Karpas-422 (cell line): ENCODE measurements around the gene SYT8. TPM values are rescaled to one million over a fixed set of nuclear protein-coding genes. Genes with fewer than 3 reads are reported as not detected.

Experiments used
- DNase-seq: peaks from one replicate; pipeline ENCODE4 v3.0.0-alpha.2; 2015
- H2AFZ ChIP-seq: fragments of 200-600 bp; sonication (generic); 2 replicates; pipeline ENCODE4 v1.6.1; 2014; ENCODE audit warnings: antibody characterized with exemption, low read length, mixed read lengths
- H3K27ac ChIP-seq: fragments of 200-600 bp; sonication (generic); 2 replicates; pipeline ENCODE4 v1.5.1; 2014; ENCODE audit warnings: mild to moderate bottlenecking, low read length, moderate library complexity
- H3K27me3 ChIP-seq: fragments of 200-600 bp; sonication (generic); 2 replicates; pipeline ENCODE4 v1.6.1; 2014; ENCODE audit warnings: low read length, mixed read lengths
- H3K36me3 ChIP-seq: fragments of 200-600 bp; sonication (generic); 2 replicates; pipeline ENCODE4 v1.6.1; 2014; ENCODE audit warnings: low read length, mixed read lengths; ENCODE audit not compliant: insufficient read depth
- H3K4me1 ChIP-seq: fragments of 200-600 bp; sonication (generic); 2 replicates; pipeline ENCODE4 v1.6.1; 2014; ENCODE audit warnings: mild to moderate bottlenecking, low read length, mixed read lengths
- H3K4me2 ChIP-seq: fragments of 200-600 bp; sonication (generic); 2 replicates; pipeline ENCODE4 v1.6.1; 2014; ENCODE audit warnings: low read length, low read depth, mild to moderate bottlenecking; ENCODE audit not compliant: poor library complexity, severe bottlenecking
- H3K4me3 ChIP-seq: fragments of 200-600 bp; sonication (generic); 2 replicates; pipeline ENCODE4 v1.5.1; 2014; ENCODE audit warnings: mild to moderate bottlenecking, antibody characterized with exemption, low read length, mixed read lengths
- H3K79me2 ChIP-seq: fragments of 200-600 bp; sonication (generic); 2 replicates; pipeline ENCODE4 v1.6.1; 2014; ENCODE audit warnings: mild to moderate bottlenecking, low read length, mixed read lengths
- H3K9ac ChIP-seq: fragments of 200-600 bp; sonication (generic); 2 replicates; pipeline ENCODE4 v1.6.0; 2014; ENCODE audit warnings: low read length
- H3K9me2 ChIP-seq: fragments of 200-600 bp; sonication (generic), shearing (Covaris generic); replicated peaks from 2 replicates; pipeline ENCODE4 v1.6.0; 2014; ENCODE audit warnings: mild to moderate bottlenecking, low read length, moderate library complexity; ENCODE audit not compliant: insufficient read depth
- H3K9me3 ChIP-seq: fragments of 300-700, 200-600 bp; sonication (generic); 2 replicates; pipeline ENCODE4 v1.6.1; 2014; ENCODE audit warnings: low read length, mixed read lengths
- H4K20me1 ChIP-seq: fragments of 200-600 bp; sonication (generic); 2 replicates; pipeline ENCODE4 v1.6.1; 2014; ENCODE audit warnings: mild to moderate bottlenecking, antibody characterized with exemption, low read length, low read depth; ENCODE audit not compliant: insufficient read depth
- total RNA-seq: library from RNA; depleted of rRNA; stranded (reverse); fragments of >200 nt; shearing (Covaris generic); gene quantifications from 2 replicates; pipeline ENCODE4 v1.2.3, GENCODE V29; 2014; ENCODE audit warnings: low replicate concordance

The SYT8 gene
- total RNA-seq, 1 experiment from 2014 or later = not detected

GRCh38 chr11:1838426-1839144 is 3.8 kb downstream of the SYT8 start, which contains the start of gene TNNI2:
Gene TNNI2, plus strand, starts transcription at chr11:1838981. Its CDS starts 716 bp downstream, at chr11:1839697.
- Histone ChIP-seq H3K4me1 (peaks cover 26% of the 10 kb centered on the region), H3K9me3 (no peaks in the 10 kb centered on the region), H2AFZ (no peak within 1 kb of the TSS), H3K36me3 (no peaks in the 10 kb centered on the region), H4K20me1 (no peaks in the 10 kb centered on the region; the same call in 1 of the 2 replicates), H3K27ac (no peak within 1 kb of the TSS), H3K79me2 (no peaks in the 10 kb centered on the region), H3K9me2 (no peaks in the 10 kb centered on the region), H3K4me2 (peak within 1 kb of the TSS; percentile 47), H3K9ac (peak within 1 kb of the TSS; percentile 54), H3K27me3 (no peaks in the 10 kb centered on the region), H3K4me3 (no peak within 1 kb of the TSS; the same call in 1 of the 2 replicates)
- DNase-seq = no peak

DNA sequence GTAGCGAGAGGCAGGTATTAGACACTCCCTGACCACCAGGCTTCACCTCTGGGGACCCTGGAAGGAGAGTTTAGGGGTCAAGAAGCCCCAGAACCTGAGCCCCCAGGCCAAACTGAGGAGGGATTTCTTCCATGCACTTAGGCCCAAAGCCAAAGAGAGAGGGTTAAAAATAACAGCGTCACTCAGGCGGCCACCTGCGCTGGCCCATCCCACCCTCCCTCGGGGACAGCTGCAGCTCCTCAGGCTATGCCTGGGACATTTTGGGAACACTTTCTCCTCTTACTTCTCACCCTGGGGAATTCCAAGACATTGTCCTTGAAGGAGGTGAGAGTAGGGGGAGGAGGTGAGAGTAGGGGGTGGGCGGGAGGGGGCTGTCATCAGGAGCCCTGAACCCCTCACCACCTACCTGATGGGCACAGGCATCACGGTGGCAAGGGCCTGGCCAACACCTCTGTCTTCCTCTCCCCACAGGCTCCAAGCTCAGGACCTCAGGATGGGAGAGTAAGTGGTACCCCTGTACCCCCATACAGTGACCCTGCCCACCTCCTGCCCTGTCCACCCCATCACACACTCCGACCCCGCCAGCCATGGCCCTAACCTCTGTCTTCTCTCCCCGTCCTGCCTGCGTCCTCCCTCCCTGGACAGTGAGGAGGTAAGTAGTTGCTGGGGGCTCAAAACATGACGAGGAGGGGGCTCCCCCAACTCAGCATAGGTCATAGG is 4.6 kb downstream of the SYT8 start:
- no peak overlapping the region for H2AFZ ChIP-seq
- H3K9me3 ChIP-seq = no peaks in the 10 kb centered on the region
- H4K20me1 ChIP-seq = no peaks in the 10 kb centered on the region; the same call in 1 of the 2 replicates
- peak overlapping the region; percentile 47 for H3K4me2 ChIP-seq
- no peak overlapping the region for H3K27ac ChIP-seq
- no peaks in the 10 kb centered on the region for H3K79me2 ChIP-seq
- no peaks in the 10 kb centered on the region for H3K36me3 ChIP-seq
- H3K27me3 ChIP-seq = no peaks in the 10 kb centered on the region
- peaks cover 28% of the 10 kb centered on the region for H3K4me1 ChIP-seq
- no peak for DNase-seq
- H3K4me3 ChIP-seq = no peak overlapping the region; the same call in 1 of the 2 replicates
- H3K9me2 ChIP-seq = no peaks in the 10 kb centered on the region
- peak overlapping the region; percentile 54 for H3K9ac ChIP-seq

- Histone ChIP-seq H3K4me3 (no peak overlapping the region; the same call in 1 of the 2 replicates), H3K79me2 (no peaks in the 10 kb centered on the region), H3K9me2 (no peaks in the 10 kb centered on the region), H4K20me1 (no peaks in the 10 kb centered on the region; the same call in 1 of the 2 replicates), H2AFZ (no peak overlapping the region), H3K9ac (peak overlapping the region; percentile 54), H3K36me3 (no peaks in the 10 kb centered on the region), H3K9me3 (no peaks in the 10 kb centered on the region), H3K4me1 (peaks cover 31% of the 10 kb centered on the region), H3K27ac (no peak overlapping the region), H3K27me3 (no peaks in the 10 kb centered on the region; the same call in 1 of the 2 replicates), H3K4me2 (peak overlapping the region; percentile 47)
- DNase-seq = peak; percentile 67
Measured at GRCh38 chr11:1839924-1840779, 5.4 kb downstream of the SYT8 start.

DNA sequence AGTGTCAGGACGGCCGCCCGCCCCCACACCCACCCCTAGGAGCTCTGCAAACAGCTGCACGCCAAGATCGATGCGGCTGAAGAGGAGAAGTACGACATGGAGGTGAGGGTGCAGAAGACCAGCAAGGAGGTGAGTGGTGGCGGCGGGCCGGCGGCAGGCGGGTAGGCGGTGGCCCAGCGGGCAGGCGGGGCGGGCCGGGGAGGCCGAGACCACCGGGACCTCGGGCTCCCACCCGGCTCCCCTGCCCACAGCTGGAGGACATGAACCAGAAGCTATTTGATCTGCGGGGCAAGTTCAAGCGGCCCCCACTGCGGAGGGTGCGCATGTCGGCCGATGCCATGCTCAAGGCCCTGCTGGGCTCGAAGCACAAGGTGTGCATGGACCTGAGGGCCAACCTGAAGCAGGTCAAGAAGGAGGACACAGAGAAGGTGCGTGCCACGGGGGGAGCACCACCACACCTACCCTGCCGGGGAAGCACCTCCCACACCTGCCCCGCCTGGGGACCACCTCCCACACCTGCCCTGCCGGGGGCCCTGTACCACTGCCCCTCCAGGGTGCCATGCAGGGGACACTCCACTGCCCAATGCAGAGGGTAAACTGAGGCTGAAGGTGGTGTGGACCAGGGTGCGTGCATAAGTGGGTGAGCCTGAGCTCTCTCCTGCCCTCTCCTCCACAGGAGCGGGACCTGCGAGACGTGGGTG is 6.1 kb downstream of the SYT8 start:
- Histone ChIP-seq H3K79me2 (no peaks in the 10 kb centered on the region), H3K9ac (no peak overlapping the region), H3K36me3 (no peaks in the 10 kb centered on the region), H4K20me1 (no peaks in the 10 kb centered on the region), H3K27ac (no peak overlapping the region), H3K4me3 (no peak overlapping the region), H2AFZ (no peak overlapping the region), H3K4me2 (no peak overlapping the region), H3K9me3 (no peaks in the 10 kb centered on the region), H3K4me1 (peaks cover 31% of the 10 kb centered on the region), H3K27me3 (no peaks in the 10 kb centered on the region; the same call in 1 of the 2 replicates), H3K9me2 (no peaks in the 10 kb centered on the region)
- DNase-seq = no peak

- DNase-seq = no peak
- Histone ChIP-seq H4K20me1 (no peaks in the 10 kb centered on the region), H2AFZ (no peak overlapping the region), H3K27me3 (no peaks in the 10 kb centered on the region; the same call in 1 of the 2 replicates), H3K27ac (no peak overlapping the region), H3K4me1 (peaks cover 31% of the 10 kb centered on the region), H3K36me3 (no peaks in the 10 kb centered on the region), H3K79me2 (no peaks in the 10 kb centered on the region), H3K9ac (no peak overlapping the region), H3K4me3 (no peak overlapping the region), H3K9me3 (no peaks in the 10 kb centered on the region), H3K4me2 (no peak overlapping the region), H3K9me2 (no peaks in the 10 kb centered on the region)
Measured at GRCh38 chr11:1841511-1842148, 6.8 kb downstream of the SYT8 start.

DNA sequence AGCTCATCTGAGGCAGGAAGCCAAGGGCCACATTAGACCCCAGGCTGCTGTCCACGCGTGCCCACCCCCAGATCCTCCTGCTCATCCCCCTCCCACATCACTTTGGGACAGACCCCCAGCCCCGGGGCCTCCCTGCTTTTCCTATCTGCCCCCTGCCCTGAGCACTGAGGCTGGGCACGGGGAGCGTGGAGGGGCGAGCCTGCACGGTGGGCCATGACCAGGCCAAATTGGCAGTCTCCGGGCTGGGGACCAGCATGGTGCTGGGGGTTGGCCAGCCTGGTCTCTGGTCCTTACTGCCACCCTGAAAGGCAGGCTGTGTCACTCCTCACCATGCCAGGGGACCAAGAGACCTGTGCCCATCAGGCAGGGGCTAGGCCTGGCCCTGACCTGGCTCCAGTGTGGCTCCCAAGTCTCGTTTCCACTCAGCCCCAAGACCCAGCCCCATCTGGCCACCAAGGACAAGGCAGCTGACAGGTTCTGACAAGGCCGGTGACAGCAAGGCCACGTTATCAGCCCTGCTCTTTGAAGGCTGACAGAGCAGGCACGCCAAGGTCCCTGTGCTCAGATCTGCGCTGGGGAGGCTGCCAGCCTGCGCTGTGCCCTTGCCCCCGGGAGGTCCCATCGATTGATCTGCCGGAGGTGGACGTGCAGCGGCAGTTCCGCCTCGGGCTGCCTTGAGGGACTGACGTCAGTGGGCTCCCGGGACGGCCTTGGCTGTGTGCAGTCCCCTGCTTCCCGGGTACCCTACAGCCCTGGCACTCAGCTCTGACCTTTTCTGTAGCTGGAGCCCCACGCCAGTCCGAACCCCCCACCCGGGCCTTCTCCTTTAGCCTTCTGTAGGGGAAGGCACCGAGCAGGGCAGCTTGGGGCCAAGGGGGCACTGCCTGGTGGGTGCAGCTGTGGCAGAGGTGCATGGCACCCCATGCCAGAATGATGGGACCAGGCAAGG is 7.6 kb downstream of the SYT8 start:
- H3K9me3 ChIP-seq = no peaks in the 10 kb centered on the region
- H3K9me2 ChIP-seq = no peaks in the 10 kb centered on the region
- no peak overlapping the region for H3K4me2 ChIP-seq
- H3K4me1 ChIP-seq = peaks cover 31% of the 10 kb centered on the region
- no peak overlapping the region for H3K27ac ChIP-seq
- no peak overlapping the region for H3K4me3 ChIP-seq
- no peaks in the 10 kb centered on the region; the same call in 1 of the 2 replicates for H3K27me3 ChIP-seq
- H4K20me1 ChIP-seq = no peaks in the 10 kb centered on the region
- no peak overlapping the region for H2AFZ ChIP-seq
- no peak overlapping the region for H3K9ac ChIP-seq
- no peak for DNase-seq
- H3K36me3 ChIP-seq = no peaks in the 10 kb centered on the region
- H3K79me2 ChIP-seq = no peaks in the 10 kb centered on the region
